Erythroblast (primary cell): Measurements from ENCODE around the gene ZEB2.

ENCODE experiments used
- GATA1 ChIP-seq: IDR thresholded peaks from 2 replicates; pipeline ENCODE4 v1.6.1; 2011; ENCODE audit warnings: low read depth, mild to moderate bottlenecking, control low read depth, low read length, moderate library complexity
- POLR2A ChIP-seq: IDR thresholded peaks from 2 replicates; pipeline ENCODE4 v1.6.1; 2011; ENCODE audit warnings: mild to moderate bottlenecking, low read length

GRCh38 chr2:144401036-144401435 is 118.9 kb downstream of the ZEB2 start:
- no peak for TF ChIP-seq POLR2A
- TF ChIP-seq GATA1 = no peak
